SK-N-SH treated with all-trans-retinoic acid at 6 μM for 48 hours (cell line): Measurements from ENCODE around the gene CST3.
"Not testable (repeated sequence)": the region's sequence is repeated elsewhere in the genome, so short reads cannot be mapped to it uniquely, and the experiment has no call there.

Experiments
- ATAC-seq: fragments of 200-7000 bp; cut with Tn5 transposase; 3 replicates; pipeline ENCODE4 v1.9.1; 2020; ENCODE audit warnings: mild to moderate bottlenecking, moderate library complexity
- ARNTL ChIP-seq: fragments of 450-650 bp; formaldehyde crosslinking; IDR thresholded peaks from 2 replicates; pipeline ENCODE4 v1.5.0; 2020; ENCODE audit warnings: low read depth, mild to moderate bottlenecking, moderate library complexity, borderline replicate concordance
- BACH2 ChIP-seq: fragments of 250-450 bp; sonication (Bioruptor Pico); IDR thresholded peaks from 2 replicates; pipeline ENCODE4 v1.9.0; 2021; ENCODE audit warnings: mild to moderate bottlenecking, borderline replicate concordance
- CSDC2 ChIP-seq: fragments of 250-450 bp; sonication (Bioruptor Pico); IDR thresholded peaks from 2 replicates; pipeline ENCODE4 v1.5.0; 2020; ENCODE audit warnings: mild to moderate bottlenecking, moderate library complexity
- ESRRG ChIP-seq: fragments of 250-450 bp; sonication (Bioruptor Pico); IDR thresholded peaks from 2 replicates; pipeline ENCODE4 v1.6.1; 2021; ENCODE audit warnings: mild to moderate bottlenecking
- GLIS3 ChIP-seq: fragments of 250-450 bp; sonication (Bioruptor Pico); IDR thresholded peaks from 2 replicates; pipeline ENCODE4 v1.5.0; 2020; ENCODE audit warnings: mild to moderate bottlenecking, moderate library complexity
- ISL1 ChIP-seq: fragments of 250-450 bp; sonication (Bioruptor Pico); IDR thresholded peaks from 2 replicates; pipeline ENCODE4 v2.1.2; 2022; ENCODE audit warnings: mild to moderate bottlenecking, moderate library complexity
- OSR1 ChIP-seq: fragments of 250-450 bp; sonication (Bioruptor Pico); IDR thresholded peaks from 2 replicates; pipeline ENCODE4 v1.8.0; 2022; ENCODE audit warnings: moderate library complexity, mild to moderate bottlenecking, inconsistent platforms
- PPARA ChIP-seq: fragments of 250-450 bp; sonication (Bioruptor Pico); IDR thresholded peaks from 2 replicates; pipeline ENCODE4 v1.5.0; 2020; ENCODE audit warnings: mild to moderate bottlenecking, borderline replicate concordance
- SNAI2 ChIP-seq: fragments of 250-450 bp; sonication (Bioruptor Pico); IDR thresholded peaks from 2 replicates; pipeline ENCODE4 v1.5.0; 2020; ENCODE audit warnings: mild to moderate bottlenecking, moderate library complexity
- TOX ChIP-seq: fragments of 250-450 bp; sonication (Bioruptor Pico); IDR thresholded peaks from 2 replicates; pipeline ENCODE4 v1.8.0; 2021; ENCODE audit warnings: mild to moderate bottlenecking, moderate library complexity, borderline replicate concordance
- ZC3H10 ChIP-seq: fragments of 250-450 bp; sonication (Bioruptor Pico); IDR thresholded peaks from 2 replicates; pipeline ENCODE4 v1.5.1; 2021; ENCODE audit warnings: mild to moderate bottlenecking, moderate library complexity
- ZFP30 ChIP-seq: fragments of 450-650 bp; formaldehyde crosslinking; IDR thresholded peaks from 2 replicates; pipeline ENCODE4 v1.5.0; 2022; ENCODE audit warnings: mild to moderate bottlenecking, moderate library complexity
- ZNF565 ChIP-seq: fragments of 450-650 bp; formaldehyde crosslinking; conservative IDR thresholded peaks from 2 replicates; pipeline ENCODE4 v1.5.0; 2020; ENCODE audit warnings: low read depth, mild to moderate bottlenecking, moderate library complexity
- ZNF70 ChIP-seq: fragments of 450-650 bp; formaldehyde crosslinking; IDR thresholded peaks from 2 replicates; pipeline ENCODE4 v1.5.0; 2020; ENCODE audit warnings: mild to moderate bottlenecking, moderate library complexity
- ZNF8 ChIP-seq: fragments of 450-650 bp; formaldehyde crosslinking; IDR thresholded peaks from 2 replicates; pipeline ENCODE4 v1.5.0; 2020; ENCODE audit warnings: mild to moderate bottlenecking, moderate library complexity
- TF ChIP-seq, protein P1 (sequence below): fragments of 250-450 bp; sonication (Bioruptor Pico); IDR thresholded peaks from 2 replicates; pipeline ENCODE4 v1.8.0; 2021; ENCODE audit warnings: low read depth, mild to moderate bottlenecking, moderate library complexity, borderline replicate concordance
- TF ChIP-seq, protein P2 (sequence below): fragments of 250-450 bp; sonication (Bioruptor Pico); IDR thresholded peaks from 2 replicates; pipeline ENCODE4 v1.5.0; 2020; ENCODE audit warnings: mild to moderate bottlenecking, moderate library complexity
- TF ChIP-seq, protein P3 (sequence below): fragments of 250-450 bp; sonication (Bioruptor Pico); IDR thresholded peaks from 2 replicates; pipeline ENCODE4 v1.8.0; 2020; ENCODE audit warnings: mild to moderate bottlenecking, moderate library complexity, borderline replicate concordance
- TF ChIP-seq, protein P4 (sequence below): fragments of 250-450 bp; sonication (Bioruptor Pico); IDR thresholded peaks from 2 replicates; pipeline ENCODE4 v1.5.1; 2020; ENCODE audit warnings: low read depth, mild to moderate bottlenecking, moderate library complexity
- TF ChIP-seq, protein P5 (sequence below): fragments of 250-450 bp; sonication (Bioruptor Pico); IDR thresholded peaks from 2 replicates; pipeline ENCODE4 v1.5.1; 2021; ENCODE audit warnings: mild to moderate bottlenecking, moderate library complexity

The CST3 gene

DNA sequence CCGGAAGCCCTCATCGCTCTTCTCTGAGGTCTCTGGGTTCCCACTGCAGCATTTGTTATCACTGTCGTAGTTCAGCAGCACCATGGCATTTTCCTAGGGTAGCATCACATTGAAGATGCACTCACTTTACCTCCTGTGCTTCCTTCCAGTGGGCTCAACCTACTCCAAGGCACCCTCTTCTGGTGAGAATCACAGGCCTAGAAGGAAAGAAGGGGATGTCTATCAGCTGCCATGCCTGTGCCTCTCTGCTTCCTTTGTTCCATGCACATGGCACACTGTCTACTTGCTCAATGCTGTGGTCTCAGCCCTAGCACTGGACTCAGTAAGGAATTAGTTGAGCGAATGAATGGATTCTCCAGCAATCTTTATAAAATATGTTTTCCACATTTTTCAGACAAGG is 28.4 kb upstream of the CST3 start:
- ATAC-seq: peak; percentile 43

DNA sequence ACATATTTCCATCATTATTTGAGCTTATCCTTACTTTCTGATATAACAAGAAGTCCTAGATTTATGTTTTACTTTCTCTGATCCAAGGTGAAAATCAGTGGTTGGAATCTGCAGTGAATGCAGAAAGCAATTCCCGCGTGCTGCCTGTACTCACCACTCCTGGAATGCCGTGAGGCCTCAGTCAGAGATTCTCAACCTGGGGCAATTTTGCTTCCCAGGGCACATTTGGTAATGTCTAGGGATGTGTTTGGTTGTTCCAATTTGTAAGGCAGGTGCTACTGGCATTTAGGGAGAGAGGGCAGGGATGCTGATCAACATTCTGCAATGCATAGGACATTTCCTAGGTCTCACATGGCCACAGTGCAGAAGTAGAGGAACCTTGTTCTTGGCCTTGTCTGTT is 27.2 kb upstream of the CST3 start:
- no peak for TF ChIP-seq GLIS3 (CRISPR knock-in tag)
- no peak for TF ChIP-seq BACH2 (CRISPR knock-in tag)
- TF ChIP-seq ZNF70: no peak
- TF ChIP-seq, protein P1, sequence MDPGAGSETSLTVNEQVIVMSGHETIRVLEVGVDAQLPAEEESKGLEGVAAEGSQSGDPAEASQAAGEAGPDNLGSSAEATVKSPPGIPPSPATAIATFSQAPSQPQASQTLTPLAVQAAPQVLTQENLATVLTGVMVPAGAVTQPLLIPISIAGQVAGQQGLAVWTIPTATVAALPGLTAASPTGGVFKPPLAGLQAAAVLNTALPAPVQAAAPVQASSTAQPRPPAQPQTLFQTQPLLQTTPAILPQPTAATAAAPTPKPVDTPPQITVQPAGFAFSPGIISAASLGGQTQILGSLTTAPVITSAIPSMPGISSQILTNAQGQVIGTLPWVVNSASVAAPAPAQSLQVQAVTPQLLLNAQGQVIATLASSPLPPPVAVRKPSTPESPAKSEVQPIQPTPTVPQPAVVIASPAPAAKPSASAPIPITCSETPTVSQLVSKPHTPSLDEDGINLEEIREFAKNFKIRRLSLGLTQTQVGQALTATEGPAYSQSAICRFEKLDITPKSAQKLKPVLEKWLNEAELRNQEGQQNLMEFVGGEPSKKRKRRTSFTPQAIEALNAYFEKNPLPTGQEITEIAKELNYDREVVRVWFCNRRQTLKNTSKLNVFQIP (CRISPR knock-in tag): no peak
- no peak for TF ChIP-seq TOX (CRISPR knock-in tag)
- no peak for TF ChIP-seq SNAI2
- no peak for TF ChIP-seq ZFP30
- TF ChIP-seq, protein P2, sequence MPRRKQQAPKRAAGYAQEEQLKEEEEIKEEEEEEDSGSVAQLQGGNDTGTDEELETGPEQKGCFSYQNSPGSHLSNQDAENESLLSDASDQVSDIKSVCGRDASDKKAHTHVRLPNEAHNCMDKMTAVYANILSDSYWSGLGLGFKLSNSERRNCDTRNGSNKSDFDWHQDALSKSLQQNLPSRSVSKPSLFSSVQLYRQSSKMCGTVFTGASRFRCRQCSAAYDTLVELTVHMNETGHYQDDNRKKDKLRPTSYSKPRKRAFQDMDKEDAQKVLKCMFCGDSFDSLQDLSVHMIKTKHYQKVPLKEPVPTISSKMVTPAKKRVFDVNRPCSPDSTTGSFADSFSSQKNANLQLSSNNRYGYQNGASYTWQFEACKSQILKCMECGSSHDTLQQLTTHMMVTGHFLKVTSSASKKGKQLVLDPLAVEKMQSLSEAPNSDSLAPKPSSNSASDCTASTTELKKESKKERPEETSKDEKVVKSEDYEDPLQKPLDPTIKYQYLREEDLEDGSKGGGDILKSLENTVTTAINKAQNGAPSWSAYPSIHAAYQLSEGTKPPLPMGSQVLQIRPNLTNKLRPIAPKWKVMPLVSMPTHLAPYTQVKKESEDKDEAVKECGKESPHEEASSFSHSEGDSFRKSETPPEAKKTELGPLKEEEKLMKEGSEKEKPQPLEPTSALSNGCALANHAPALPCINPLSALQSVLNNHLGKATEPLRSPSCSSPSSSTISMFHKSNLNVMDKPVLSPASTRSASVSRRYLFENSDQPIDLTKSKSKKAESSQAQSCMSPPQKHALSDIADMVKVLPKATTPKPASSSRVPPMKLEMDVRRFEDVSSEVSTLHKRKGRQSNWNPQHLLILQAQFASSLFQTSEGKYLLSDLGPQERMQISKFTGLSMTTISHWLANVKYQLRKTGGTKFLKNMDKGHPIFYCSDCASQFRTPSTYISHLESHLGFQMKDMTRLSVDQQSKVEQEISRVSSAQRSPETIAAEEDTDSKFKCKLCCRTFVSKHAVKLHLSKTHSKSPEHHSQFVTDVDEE: no peak
- TF ChIP-seq, all 23 proteins: peak for 0
- ATAC-seq: no peak

More for the DNA sequence above, 28.4 kb upstream of the CST3 start:
- TF ChIP-seq ISL1 (CRISPR knock-in tag) (no peak), ZNF565 (CRISPR knock-in tag) (no peak), TOX (CRISPR knock-in tag) (no peak), PPARA (CRISPR knock-in tag) (no peak), OSR1 (CRISPR knock-in tag) (no peak), ZNF8 (CRISPR knock-in tag) (no peak), CSDC2 (no peak), ZNF70 (no peak), ARNTL (CRISPR knock-in tag) (no peak), ZC3H10 (CRISPR knock-in tag) (no peak), SNAI2 (no peak), ESRRG (CRISPR knock-in tag) (no peak), ZFP30 (no peak), BACH2 (CRISPR knock-in tag) (no peak)
- TF ChIP-seq, protein P2: no peak
- TF ChIP-seq, protein P3, sequence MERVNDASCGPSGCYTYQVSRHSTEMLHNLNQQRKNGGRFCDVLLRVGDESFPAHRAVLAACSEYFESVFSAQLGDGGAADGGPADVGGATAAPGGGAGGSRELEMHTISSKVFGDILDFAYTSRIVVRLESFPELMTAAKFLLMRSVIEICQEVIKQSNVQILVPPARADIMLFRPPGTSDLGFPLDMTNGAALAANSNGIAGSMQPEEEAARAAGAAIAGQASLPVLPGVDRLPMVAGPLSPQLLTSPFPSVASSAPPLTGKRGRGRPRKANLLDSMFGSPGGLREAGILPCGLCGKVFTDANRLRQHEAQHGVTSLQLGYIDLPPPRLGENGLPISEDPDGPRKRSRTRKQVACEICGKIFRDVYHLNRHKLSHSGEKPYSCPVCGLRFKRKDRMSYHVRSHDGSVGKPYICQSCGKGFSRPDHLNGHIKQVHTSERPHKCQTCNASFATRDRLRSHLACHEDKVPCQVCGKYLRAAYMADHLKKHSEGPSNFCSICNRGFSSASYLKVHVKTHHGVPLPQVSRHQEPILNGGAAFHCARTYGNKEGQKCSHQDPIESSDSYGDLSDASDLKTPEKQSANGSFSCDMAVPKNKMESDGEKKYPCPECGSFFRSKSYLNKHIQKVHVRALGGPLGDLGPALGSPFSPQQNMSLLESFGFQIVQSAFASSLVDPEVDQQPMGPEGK (CRISPR knock-in tag): no peak
- TF ChIP-seq, protein P4, sequence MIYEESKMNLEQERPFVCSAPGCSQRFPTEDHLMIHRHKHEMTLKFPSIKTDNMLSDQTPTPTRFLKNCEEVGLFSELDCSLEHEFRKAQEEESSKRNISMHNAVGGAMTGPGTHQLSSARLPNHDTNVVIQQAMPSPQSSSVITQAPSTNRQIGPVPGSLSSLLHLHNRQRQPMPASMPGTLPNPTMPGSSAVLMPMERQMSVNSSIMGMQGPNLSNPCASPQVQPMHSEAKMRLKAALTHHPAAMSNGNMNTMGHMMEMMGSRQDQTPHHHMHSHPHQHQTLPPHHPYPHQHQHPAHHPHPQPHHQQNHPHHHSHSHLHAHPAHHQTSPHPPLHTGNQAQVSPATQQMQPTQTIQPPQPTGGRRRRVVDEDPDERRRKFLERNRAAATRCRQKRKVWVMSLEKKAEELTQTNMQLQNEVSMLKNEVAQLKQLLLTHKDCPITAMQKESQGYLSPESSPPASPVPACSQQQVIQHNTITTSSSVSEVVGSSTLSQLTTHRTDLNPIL (CRISPR knock-in tag): no peak
- TF ChIP-seq, protein P1 (CRISPR knock-in tag): no peak
- TF ChIP-seq, protein P5, sequence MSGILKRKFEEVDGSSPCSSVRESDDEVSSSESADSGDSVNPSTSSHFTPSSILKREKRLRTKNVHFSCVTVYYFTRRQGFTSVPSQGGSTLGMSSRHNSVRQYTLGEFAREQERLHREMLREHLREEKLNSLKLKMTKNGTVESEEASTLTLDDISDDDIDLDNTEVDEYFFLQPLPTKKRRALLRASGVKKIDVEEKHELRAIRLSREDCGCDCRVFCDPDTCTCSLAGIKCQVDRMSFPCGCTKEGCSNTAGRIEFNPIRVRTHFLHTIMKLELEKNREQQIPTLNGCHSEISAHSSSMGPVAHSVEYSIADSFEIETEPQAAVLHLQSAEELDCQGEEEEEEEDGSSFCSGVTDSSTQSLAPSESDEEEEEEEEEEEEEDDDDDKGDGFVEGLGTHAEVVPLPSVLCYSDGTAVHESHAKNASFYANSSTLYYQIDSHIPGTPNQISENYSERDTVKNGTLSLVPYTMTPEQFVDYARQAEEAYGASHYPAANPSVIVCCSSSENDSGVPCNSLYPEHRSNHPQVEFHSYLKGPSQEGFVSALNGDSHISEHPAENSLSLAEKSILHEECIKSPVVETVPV (CRISPR knock-in tag): no peak

DNA sequence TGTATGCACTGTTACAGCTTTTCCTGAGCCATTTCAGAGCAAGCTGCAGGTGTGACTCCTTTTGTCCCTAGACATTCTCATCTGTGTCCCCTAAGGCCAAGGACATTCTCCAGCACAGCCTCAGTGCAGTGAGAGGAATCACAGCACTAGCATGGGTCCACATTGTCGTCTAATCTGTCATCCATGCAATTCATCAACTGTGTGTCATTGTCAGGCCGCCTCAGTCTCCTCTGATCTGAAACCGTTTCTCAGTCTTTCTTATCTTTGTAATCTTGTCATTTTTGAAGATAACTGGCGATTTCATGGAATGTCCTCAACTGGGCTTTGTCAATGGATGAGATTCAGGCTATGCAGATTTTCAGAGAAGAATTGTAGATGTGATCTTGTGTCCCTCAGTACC is 26.3 kb upstream of the CST3 start:
- ATAC-seq: not testable (repeated sequence)
